KG1 (cell line): Measurements from ENCODE around the gene NLRC3.

Source experiments
- DNase-seq: peaks from one replicate; lab custom pipeline; 2025; lab: John Stamatoyannopoulos, UW

Gene NLRC3

DNA sequence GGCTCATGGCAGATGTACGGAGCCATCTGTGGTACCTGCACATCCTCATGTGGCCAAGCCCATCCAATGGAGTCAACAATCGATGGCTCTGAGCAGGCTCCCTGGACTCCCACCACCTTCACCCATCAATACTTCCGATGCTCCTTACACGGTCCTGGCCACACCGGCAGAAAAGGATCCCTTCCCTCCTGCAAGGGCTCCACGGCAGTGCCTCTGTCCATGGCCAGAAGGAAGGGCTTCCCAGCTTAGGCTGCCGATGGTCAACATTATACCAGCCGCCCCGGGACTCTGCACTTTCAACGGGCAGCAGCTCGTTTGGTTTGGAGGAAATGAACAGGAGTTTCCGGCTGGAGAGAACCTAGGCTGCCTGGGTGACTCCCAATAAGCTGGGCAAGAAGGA, 21.0 kb upstream of the NLRC3 start:
- DNase-seq, result no peak

DNA sequence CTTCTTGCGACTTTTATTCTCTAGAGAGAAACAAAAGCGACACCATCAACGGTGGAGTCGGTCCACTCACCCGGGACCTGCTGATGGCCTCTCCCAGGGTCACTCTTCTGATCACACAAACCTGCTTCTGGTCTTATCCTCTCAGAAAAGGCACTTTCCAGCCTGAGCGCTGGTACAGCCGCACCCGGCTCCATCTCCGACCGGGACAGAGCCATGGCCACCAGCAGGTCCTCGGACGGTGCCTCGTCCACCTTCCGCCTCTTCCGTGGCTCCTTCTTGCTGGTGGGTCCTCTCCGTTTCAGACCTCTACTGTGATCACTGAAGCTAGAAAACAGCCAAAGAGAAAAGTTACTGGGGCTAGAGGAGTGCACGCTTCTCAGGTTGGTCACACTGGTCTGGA, 20.5 kb upstream of the NLRC3 start:
- no peak for DNase-seq

DNA sequence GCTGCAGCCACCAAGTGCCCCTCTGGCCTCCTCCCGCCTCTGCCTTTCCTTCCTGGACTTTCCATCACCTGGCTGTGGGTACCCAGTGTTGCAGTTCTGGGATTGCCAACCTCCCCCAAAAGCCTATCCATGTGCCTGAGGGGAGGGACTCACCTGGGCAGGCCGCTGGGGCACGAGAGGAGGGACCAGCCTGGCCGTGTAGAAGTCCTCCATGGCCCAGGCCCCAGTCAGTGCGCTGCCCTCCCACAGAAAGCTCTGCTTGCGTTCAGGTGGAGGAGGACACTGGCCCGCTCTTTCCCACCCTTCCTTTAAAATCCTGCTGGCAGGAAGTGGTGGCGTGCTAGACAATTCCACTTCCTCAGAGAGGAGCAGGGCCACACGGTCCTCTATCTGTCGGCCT, 20.0 kb upstream of the NLRC3 start:
- DNase-seq, result no peak

DNA sequence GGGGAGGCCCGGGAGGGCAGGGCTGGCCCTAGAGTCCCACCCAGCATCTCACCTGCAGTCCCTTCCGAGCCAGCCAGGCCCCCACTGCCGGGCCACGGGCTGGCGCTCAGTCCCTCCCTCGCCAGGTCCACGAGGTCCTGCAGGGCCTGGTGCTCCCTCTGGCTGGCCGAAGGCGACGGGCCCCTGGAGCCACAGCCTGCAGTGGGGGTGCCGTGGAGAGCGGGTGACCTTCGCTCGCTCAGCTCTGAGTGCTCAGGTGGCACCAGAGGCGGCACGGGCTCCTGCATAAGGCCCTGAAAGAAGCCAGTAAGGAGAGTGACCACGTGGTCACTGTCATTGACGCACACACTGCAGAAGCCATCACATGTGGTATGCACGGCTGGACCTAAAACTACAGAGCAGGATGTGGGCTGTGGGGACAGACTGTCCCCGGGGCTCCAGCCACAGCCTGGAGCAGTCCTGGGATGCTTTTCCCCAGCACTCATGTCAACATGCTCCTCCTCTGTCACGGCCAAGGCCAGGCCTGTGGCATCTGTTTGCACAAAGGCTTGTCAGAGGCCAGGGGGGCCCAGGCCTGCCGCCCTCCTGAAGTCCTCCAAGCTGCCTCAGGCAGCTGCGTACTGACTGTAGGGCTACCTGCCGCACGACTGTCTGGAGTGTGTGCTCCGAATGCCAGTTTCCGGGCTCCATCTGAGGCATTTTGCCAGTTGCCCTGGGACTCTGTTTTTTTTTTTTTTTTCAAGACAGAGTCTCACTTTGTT, 19.1 kb upstream of the NLRC3 start:
- no peak for DNase-seq

DNA sequence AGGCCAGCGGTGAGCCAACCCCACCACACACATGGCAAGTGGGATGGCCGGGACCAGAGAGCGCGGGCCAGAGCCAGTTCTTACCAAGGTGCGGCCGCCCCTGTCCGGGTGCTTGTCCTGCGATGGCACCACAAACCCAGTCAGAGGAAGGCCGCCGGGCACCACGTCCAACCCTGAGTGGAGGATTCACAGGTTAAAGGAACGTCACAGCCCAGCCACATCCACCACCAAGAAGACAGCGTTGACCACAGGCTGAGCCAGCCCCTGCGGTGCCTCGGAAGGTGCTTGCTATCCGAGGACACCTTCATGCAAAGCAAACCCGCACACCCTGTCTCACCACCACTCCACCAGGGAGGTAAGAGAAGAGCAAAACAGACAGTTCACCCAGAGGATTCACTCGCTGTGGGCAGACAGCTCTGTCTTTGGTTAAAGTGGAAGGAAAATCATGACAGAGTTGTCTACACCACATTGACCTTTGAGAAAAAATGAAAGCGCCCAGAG, 18.4 kb upstream of the NLRC3 start:
- no peak for DNase-seq

DNA sequence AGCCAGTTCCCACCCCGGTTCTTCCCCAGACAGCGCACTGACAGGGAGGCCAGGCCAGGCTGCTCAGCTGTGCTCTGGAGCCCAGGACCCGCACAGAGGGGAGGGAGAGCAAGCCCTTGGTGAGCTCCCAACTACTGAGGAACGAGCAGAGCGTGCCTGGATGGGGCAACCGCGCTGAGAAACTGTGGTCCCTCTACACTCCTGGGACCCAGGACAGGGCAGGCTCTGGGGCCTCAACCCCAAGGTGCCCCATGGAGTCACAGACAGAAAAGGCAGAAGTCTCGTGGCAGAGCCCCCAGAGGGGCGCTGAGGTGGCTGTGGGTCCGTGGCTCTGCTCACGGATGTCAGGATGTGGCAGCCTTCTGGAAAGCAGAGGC, 17.9 kb upstream of the NLRC3 start:
- no peak for DNase-seq

DNA sequence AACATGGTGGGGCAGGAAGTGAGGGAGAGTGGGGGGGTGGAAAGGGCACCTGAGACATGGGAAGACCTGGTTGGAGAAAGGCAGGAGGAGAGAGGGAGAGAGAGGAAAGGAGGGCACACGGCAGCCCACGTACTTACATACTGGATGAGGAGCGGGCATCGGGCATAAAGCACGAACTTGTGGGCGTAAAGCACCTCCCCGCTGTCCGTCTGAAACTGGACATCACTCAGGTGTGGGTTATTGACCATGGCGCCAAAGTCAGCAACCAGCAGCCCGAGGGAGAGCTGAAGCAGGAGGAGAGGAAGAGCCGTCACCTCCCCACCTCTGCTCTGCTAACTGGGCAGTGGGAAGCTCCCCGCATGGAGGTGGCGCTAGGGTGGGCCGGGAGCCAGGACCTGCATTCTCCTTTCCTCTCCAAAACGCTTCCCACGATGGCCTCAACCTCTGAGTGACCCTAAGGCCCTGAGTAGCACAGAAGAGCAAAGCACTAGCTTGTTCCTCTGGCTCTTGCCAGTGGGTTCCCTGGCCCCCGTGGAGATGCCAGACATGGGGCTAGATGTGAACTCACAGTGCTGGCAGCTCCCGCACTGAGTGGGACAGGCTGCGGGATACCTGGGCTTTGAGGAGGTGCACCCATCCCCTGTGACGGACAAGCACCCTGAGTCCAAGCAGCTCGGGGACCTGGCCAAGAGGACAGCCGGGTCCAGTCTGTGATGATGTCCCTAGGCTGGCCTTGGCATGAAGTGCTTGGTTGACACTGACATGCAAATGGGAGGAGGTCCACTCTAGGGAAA, 17.3 kb upstream of the NLRC3 start:
- DNase-seq, result no peak

DNA sequence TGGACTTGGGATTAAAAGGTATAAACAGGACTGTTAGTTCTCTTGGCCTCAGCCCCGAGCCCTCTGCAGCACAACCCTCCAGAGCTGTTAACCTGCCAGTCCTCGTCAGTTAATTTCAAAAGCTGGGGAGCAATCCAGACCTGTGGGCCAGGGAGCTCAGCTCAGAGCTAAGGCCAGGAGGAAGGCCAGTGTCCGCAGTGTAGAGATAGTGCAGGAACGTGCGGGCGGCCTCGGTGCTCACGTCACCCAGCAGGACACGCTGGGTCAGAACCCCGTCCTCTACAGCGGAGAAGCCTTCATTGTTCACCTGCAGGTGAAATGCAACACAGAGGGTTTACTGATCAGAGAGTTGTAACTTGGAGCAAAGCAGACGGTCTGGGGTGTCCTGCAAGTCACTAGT, 15.4 kb upstream of the NLRC3 start:
- DNase-seq, result no peak

DNA sequence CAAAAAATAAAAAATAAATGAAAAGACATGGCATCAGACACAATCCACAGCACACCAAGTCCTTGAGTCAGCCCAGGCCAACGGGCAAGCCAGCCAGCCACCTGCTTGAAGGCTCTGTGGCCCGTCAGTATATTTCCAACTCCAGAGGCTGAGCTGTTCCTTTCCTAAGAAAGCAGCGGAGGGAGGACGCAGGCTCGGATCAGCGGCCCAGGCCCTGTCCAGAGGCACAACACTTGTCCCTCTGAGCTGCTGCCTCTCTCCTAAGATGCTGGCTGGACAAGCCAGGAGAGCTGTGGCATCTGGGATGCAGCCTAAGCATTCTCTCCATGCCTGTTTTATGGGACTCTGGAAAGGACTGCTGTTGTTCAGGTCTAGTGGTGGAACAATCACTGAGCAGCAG, 14.8 kb upstream of the NLRC3 start:
- no peak for DNase-seq

DNA sequence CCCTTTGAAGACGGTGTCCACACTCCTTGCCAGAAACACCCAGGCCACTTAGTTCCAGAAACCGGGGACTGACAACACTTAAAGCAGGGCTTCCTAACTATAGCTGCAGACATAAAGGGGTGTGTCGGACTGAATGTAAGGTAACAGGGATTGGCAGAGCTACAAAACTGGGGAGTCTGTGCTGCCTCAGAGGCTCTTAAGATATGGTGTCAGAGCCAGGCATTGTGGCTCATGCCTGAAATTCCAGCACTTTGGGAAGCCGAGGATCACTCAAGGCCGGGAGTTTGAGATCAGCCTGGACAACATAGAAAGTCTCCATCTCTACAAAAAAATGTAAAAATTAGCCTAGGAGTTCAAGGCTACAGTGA, 14.2 kb upstream of the NLRC3 start:
- no peak for DNase-seq

DNA sequence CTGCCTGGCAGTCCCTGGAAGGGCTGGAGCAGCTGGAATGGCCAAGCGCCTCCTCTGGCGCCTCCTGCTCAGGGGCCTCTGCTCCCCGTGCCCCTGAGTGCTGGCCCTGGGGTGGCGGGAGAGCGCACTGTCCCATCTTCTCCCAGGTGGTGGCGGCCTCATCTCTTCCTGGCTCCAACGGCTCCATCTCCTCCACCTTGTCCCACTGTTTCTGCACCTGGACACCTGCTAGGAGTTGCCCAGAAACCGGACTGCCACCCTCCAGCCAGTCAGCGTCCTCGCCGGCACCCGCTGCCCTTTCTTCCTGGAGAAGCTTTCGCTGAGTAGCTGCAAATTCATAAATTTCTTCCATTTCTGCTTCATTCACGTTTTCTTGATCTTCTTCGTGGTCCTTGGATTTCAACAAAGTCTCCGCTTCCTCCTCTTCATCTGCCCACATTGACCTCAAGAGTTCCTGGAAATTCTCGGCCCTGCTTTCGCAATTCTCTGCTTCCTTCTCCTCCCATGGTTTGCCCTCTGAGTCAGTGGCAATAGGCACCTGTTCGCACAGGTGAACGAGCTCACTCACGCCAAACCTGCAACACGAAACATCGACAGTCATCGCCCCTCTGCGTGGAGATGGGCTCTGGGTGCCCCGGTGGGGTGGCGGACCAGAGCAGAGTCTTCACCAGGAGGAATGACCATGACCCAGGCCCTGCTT, 13.7 kb upstream of the NLRC3 start:
- no peak for DNase-seq

DNA sequence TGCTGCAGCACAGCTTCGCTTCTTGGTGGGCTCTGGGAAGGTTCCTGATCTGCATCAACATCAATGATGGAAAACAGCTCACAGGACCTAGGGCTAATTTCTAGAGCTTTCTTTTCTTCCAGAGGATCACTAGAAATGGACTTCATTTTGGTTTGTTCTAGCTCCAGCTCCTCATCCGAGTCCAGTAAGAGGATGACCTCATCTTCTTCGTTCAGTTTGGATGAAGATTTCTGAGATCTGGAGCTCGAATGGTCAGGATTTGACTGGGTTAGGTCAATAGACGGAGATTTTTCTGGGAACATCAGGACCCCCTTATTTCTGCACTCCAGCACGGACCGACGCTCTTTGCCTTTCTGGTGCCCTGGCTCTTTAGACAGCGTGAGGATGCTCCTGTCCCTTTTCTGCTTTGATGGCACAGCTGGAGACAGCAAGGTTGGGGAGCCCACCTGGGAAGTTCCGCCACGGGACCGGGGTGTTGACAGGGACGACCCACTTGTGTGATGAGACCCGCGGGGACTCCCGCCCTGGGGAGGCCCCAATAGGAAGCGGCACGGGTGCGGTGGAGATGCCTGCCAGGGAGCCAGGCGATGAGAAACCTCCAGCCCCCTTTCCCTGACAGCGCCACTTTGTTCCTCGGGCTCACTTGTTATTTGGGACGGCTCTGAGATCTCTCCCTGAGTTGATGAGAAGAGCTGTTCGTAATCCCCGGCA, 12.9 kb upstream of the NLRC3 start:
- no peak for DNase-seq

DNA sequence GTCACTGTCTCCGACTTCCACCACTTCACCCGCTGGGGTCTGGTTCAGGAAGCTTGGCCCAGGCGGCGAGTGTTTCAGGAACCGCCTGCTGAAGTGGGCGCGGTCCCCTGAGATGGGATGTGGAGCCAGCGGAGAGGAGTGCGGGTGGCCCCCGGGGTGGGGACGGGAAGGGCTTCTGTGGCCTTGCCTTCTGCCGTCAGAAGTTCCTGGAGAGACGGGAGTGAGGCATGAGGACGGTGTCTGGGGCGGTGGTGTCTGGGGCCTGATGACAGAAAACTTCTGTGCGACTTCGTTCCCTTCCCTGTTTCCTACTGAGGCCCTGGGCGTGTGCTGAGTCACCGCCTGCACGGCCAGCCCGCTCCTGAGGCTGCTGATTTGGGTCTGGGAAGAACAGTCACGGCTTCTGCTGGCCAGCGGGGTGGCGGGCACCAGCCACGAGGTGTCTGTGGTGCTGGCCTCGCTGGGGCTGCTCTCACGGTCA, 12.3 kb upstream of the NLRC3 start:
- no peak for DNase-seq

DNA sequence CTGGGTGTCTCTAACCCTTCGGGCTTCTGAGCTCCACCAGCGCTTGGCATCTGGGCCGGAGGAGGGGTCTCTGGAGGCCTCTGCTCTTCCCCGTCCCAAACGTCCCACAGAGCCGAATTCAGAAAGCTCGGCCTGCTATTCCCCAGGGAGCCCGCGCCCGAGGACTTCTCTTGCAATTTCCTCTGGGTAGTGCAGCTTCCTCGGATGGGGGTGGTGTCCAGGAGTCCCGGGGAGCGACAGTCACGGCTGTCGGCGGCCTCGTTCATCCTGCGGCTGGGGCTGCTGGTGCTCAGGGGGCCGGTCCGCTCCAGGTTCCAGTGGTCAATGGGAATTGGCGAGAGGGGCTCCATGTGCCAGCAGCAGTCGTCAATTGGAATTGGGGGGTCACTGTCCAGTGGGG, 11.8 kb upstream of the NLRC3 start:
- no peak for DNase-seq

DNA sequence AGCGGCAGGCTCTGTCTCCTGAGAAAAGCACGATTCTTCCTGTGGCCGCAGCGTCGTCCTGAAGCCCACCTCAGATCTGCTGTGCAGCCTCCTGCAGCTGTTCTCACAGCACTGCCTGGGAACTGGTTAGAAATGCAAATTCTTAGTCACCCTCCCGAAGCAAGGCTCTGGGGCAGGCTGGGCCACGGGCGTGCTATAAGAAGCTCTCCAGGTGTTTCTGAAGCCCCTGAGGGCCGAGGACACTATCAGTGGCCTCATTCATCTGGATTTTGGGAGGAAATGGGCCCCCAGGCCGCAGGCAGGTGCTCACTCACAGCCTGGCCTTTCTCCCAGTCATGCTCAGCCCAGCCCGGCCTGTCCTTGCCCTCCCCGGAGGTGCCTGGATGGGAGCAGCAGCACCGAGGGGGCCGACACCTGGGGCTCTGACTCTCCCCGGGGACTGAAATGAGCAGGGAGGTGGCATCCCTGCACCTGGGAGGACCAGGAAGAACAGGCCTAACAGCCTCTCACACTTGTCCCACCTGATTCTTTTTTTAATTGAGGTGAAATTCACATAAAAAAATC, 10.4 kb upstream of the NLRC3 start:
- DNase-seq, result no peak

DNA sequence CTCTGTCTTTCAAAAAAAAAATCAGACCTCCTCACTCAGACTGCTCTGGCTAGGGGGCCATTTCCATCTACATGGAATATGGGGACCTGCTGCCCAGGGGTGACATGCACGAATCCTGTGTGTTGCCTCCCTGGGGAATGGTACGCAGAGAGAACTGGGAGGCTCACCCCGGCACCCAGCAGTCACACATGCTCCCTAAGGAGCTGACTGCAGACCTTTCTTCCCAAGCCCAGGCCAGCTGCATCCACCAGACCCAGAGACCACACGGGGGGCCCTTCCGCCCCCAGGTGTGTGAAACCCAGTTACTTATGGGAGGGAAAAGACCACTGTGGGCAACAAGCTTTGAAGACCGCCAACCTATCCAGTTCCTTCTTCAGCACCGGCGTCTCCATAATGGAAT, 7.2 kb upstream of the NLRC3 start:
- DNase-seq, result no peak

DNA sequence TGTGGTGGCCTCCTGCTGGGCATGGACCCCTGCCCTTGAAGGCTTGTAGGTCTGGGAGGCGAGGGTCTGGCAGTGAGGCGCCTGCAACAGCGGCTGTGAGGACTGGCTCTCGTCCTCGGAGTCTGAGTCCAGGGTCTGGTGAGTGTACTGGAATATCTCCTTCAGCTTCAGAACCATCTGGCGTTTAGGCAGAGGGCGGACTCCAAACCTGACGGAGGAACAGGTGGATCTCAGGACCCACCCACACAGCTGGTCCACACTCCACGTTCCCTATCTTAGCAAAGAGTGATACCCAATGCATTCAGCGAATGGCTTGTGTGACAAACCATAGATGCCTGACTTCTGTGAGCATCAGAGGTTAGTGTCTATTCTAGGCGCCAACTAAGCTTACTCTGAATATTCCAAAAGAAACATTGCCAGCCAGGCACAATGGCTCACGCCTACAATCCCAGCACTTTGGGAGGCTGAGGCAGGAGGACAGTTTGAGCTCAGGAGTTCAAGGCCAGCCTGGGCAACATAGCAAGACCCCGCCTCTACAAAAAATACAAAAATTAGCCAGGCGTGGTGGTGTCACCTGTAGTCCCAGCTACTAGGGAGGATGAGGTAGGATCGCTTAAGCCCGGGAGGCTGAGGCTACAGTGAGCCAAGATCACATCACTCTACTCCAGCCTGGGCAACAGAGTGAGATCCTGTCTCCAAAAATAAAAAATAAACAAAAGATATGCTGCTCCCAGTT, 6.3 kb upstream of the NLRC3 start:
- DNase-seq, result no peak

DNA sequence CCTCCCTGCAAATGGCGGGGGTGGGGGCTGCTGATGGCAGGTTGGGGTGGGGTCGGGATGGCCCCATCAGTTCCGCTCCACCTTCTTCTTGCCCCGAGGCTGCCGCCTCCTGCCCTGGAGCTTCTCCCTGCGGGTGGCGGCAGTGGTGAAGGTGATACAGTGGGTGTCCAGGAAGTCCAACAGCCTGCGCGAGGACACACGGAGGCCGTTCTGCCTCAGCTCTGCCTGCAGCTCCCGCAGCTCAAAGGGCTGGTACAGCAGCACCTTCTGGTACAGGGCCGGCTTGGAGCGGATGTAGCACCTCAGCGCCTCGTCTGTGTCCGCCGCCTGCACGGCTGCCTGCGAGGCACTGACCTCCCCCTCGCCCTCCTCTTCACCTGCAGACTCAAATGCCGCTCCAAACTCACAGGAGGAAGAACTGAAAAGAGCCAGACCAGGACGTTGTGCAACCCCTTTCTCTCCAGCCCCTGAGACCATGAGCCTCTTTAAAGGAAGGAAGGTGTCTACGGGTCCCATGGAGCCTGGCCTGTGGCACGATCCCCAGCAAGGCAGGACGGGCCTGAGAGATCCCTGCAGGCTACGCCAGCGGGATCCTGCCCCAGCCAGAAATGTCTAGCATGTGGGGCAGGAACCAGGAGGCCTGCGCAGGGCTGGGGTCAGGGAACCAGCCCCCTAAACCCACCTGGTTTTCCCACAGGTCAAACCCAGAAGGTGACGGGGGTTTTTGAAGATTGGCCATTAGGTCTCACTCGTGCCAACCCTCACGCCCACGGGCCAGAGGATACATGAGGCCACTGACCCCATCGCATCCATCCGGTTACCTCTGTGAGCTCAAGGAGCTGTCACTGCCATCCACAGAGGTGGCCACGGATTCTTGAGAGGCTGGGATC, 5.3 kb upstream of the NLRC3 start:
- DNase-seq, result no peak

DNA sequence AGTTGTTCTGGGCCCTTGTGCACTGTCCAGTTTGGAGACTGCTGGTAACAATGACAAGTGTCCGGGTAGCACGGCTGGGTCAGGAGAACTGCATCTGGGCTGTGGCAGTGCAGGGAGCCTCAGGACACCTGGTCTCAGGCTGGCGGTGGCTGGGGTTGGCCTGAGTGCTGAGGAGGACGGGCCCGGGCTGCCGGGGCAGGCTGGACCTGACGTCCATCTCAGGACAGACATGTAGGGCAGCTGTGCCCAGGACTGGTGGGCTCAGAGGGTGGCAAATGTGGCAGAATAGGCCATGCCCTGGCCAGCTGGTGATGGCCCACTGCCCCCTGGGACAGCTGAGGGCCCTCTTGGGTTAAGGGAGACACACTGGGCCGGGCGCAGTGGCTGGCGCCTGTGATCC, 4.2 kb upstream of the NLRC3 start:
- DNase-seq, result no peak

DNA sequence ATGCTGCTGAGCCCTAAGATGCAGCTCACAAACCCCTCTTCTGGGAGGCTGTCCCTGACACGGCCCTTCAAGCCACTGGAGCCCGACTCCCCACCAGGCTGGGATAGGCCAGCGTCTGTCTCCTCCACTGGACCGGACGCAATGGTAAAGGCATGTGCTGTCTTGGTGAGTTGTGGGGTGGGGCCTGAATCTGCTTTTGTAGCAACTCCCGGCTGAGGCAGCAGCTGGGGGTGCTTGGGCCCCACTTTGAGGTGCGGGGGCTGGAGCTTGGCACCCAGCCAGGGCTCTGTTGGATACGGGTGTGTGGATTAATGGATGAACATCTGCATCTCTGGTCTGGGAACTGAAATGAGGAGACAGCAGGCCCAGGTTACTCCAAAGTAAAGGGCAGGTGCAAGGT, 3.5 kb upstream of the NLRC3 start:
- DNase-seq, result no peak
